GM03348 (cell line): ENCODE measurements around the gene CTXND1.

Experiments used
- DNase-seq: peaks from one replicate; pipeline ENCODE4 v3.0.0; 2012; ENCODE audit warnings: low spot score

CTXND1 gene

DNA sequence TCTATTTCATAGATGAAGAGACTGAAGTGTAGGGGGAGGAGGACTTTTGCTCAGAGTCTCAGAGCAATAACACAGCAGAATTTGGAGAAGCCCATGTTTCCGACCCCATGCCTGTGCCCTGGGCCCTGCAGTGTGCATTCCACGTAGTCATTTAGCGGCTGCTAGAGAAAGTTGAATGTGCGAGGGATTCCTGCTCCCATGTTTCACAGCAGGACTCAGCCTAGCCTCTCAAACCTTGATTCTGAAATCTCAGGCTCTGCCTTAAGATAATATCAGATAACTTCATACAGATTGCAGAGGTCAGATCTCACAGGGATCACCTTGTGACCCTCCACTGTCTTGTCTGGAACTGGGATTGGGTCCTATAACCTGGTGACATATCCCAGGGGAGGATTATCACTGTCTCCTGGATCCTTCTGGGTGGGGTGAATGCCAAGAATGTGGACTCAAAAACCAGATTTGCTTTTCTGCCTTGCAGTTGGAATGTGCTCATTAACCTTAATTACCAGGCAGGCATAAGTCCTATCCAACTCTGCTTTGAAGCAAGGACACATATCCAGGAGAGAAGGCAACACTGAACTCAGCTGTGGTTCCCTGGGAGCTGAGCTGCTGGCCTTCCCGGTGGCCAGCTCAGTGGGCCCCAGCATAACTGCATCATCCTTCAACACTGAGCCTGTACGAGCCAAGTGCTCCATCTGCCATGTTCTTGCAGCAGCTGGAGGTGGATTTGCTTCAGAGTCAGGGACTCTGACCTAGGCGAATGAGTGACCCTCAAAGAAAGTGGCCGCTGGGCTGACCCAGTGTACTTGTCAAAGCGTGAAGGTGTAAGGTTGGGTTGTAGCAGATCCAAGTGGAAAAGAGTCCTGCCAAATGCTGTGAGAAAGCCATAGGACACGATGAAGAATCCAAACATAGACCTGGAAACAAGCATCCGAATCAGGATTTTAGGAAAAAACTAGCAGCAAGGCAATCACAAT is 43.0 kb downstream of the CTXND1 start:
- no peak for DNase-seq

DNA sequence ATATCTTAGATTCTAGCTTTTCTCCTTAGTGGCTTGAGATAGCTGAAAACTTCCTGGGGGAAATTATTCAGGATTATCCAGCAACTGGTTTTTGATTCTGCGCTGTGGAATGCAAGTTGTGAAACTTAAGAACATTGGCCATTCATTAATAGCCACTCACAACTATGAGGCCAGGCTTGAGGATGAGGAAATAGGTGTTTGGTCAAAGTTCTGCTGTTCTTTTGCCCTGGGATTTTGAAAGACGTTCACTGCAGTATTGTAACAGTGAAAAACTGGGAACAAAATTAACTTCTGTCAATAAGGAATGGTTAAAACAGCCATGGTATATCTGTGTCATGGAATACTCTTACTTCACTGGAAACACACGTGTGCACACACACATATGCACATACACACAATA is 44.1 kb downstream of the CTXND1 start:
- no peak for DNase-seq

DNA sequence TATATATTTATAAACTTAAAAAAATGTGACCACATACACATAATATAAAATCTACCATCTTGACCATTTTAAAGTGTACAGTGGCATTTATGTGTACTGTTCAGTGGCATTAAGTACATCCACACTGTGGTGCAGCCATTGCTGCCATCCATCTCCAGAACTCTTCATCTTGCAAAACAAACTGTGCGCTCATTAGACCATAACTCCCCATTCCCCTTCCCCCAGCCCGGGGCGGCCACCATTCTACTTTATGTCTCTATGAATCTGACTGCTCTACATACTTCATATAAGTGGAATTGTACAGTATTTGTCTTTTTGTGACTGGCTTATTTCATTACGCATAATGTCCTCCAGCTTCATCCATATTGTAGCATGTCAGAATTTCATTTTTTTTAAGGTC is 47.8 kb downstream of the CTXND1 start:
- no peak for DNase-seq

DNA sequence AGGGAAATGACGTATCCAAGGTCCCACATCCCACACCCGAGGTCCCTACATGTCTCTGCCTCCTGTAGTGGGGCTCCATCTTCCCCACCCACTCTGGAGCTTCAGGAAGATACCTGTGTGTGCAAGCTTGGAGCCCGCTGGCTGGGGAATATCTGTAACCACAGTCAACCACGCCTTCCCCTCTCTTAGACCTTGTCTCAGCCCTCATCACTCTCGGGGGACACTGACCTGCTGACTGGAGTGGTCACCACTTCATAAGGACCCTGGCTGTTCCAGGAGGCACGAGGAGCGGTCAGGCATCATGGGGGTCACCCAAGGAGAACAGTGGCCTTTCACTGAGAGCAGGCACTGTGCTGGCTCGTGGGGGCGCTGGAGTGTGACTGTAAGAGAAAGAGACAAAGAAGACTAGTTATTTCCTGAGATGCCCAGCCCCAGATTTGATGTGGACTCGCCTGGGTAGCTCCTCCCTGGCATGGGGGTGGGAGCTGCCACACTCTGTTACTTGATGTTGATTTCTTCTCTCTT is 48.6 kb downstream of the CTXND1 start:
- no peak for DNase-seq

DNA sequence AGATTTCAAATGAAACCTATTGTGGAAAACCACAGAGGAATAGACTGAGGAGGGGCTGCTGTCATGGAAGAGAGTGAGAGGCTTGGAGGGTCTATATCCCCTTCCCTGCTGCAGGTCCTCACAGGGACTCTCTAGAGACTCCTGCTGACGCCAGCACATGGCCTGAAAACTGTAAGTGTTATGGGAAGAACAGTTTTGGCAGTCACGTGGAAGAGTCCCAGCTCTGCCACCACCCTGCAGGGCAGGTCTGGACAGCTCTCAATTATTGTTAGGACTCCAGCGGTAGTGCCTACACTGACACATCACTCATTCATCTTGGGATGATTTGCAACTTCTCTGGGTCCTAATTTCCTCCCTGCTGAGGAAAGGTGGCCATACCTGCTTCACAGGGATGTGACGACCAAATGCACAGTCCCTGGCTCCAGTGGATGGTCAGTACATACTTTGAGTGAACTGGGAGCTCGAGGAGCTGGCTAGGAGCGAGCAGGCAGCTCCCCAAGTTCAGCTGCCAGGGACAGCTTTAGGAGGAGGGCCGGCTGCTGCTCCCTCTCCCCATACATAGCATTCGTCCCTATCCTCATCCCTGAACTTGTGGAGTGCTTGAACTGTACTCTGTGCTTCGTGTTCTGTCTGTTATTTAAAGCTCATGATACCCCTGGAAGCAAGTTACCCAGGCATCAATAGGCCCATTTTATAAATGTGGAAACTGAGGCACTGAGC is 49.2 kb downstream of the CTXND1 start:
- no peak for DNase-seq

DNA sequence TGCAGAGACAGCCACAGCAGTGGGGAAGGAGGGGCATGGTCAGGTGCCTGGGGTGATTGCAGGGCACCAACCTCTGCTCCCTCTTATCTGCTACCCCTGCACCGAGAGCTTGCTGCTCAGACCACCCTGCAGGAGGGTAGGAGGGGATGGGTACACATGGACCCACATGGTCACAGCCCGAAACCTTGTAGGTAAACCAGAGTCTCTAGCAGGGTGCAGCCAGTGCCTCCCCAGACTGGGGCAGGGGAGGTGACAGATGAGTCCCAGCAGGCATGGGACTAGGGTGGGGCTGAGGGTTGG is 50.0 kb downstream of the CTXND1 start:
- no peak for DNase-seq

DNA sequence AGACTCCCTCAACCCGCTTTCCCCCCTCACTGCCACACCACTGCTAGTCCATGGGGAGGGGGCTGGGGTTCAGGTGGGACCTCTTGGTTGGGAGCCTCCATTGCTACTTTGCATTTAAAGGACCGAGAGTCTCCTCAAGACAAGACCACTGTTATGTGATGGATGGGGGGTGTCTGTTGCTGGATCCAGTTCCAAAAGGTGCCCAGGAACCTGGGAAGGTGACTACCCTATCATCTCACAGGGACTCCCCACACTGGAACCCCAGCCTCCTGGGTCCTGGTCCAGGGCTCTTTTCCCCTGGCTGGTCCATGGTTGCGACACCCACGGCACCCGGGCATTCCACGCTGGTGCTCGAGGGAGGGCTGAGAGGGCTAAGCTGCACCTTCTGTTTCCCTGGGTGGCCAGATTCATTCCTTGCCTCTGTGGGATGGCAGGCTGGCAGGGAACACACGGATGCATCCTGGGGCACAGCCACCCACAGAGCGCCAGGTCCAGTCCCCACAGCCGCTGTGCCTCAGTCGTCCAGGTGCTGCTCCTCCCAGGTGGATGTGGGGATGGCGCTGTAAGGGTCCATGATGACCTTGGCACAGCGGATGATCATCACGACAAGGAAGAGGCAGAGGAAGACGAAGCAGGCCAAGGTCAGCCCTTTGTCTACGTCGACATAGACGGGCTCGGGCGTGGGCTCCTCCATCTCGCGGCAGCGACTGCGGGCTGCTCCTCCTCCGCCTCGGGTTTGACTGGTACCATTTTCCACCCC is 50.6 kb downstream of the CTXND1 start:
- DNase-seq, result no peak

DNA sequence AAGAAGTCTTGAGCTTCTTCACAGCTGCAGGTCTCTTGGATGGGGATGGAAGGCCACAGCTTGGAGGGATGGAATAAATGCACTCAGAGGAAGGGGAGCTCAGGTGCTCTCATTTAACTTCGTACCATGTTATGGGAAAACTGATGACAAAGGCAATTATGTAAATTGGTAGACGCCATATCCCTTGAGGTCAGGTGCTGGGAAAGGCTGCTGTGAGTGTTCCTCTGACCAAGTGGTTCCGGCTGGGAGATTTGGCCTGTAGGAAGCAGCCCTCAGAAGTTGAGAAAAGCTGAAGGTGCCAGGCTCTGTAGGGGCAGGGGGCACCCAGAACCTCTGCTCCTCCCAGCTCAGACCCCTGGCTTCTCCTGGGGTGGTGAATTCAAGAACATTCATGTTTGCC is 52.1 kb downstream of the CTXND1 start:
- no peak for DNase-seq

DNA sequence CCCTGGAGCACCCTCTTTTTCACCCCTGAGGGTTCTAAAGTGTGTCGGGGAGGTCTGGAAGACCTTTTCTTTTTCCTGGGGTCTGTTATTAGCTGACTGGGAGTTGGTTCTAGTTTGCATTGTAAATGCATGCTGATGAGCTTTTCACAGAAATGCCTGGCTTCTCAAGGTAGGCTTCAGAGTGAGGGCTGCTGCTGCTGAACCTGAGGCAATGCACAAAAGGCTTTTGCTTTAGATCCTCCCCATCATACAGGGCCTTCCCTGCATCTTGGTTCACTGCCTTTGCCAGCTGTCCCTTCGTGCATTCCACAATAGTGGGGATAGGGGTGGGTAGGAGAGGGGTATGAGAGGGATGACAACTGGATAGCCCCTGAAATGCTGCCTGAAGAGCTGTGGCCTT is 52.6 kb downstream of the CTXND1 start:
- no peak for DNase-seq

DNA sequence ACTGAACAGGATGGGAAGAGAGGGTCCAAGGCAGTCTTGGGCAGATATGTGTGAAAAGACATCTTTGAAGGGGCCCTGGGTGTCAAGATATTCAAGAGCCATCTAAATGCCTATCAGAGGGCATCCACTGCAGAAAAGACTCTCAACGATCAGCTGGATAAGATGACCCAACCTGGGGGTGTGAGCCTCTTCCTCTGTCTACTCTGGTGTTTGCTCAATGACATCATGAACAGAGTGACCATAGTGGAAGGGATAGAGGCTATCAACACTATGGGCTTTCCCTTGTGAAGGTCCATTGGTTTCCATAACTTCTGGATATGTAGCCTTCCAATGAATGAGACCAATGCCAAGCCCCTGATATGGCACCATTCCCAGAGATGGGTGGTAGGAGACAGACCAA is 57.1 kb downstream of the CTXND1 start:
- DNase-seq, result no peak

DNA sequence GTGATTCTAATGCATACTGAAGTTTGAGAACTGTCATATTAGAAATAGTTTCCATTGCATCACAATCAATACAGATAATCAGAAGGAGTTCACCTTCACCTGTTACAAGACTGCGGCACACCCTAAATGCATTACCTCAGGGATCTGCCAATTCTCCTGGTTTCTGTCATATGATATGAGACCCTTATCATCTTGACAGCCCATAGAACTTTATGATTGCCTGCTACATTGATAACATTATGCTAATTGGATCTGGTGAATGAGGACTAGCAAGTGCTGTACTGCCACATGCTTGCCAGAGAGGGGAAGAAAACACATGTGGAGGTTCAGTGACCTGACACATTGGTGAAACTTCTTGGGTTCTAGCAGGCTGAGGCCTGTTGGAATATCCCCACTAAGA is 57.8 kb downstream of the CTXND1 start:
- no peak for DNase-seq

DNA sequence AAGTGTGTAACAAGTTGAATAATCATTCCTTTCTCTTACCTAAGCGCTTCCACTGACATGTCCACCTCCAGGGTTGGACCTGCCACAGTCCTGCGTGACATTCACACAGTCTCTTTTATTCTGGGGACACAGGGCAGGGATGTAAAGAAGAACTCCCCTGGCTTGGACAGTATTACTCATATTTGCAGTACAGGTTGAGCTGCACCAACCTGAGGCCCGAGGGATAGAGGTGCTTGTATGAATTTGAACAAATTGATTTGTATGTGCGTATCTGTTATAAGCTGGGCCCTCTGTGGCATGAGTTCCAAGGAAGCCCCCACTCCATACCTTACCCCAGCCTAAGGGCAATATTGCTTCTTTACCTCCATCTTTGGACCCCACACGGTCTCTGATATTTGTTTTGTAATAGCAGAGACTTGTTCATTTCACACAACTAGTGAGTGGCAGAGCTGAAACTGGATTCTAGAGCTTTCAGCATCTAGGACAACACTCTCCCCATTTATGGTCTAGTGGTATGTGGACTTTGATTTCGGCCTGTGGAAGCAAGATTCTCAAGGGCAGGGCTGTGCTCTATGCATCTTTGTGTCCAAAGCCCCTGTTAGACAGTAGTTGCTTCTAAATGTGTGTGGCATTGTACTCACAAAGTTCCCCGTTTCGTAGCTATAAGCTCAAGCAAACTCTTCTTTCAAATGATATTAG is 60.0 kb downstream of the CTXND1 start:
- DNase-seq, result no peak

DNA sequence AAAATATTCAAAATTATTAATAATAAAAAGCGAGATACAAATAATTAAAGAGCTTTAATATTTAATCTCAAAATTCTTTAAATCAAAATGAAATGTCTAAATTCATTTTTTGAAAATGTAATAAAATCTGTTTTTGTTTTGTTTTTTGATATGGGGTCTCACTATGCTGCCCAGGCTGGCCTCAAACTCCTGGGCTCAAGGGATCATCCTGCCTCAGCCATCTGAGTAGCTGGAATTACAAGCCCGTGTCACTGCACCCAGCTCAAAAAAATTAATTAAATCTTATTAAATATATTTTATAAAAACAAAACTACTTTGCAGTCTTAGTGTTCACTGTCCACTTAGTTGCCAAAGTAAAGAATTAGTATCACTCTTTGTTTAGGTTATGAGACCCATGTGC is 60.8 kb downstream of the CTXND1 start:
- DNase-seq, result no peak

DNA sequence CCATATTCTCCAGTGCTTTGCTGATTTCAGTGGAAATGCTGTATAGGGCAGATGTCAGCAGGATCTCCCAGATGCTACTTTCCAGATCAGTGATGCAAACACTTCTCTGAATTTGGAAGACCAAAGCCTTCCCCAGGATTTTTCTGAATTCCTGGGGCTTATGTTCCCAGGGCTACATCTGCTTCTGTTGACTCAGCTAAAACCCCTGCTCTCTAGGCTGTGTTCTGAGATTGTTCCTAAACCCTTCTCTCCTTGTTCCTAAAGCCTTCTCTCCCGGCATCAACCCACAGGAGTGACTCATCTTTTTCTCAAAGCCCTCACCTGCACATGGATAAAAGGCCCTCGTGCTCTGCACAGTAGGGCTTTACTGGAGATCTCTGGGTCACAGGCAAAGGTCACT is 63.8 kb downstream of the CTXND1 start:
- no peak for DNase-seq

DNA sequence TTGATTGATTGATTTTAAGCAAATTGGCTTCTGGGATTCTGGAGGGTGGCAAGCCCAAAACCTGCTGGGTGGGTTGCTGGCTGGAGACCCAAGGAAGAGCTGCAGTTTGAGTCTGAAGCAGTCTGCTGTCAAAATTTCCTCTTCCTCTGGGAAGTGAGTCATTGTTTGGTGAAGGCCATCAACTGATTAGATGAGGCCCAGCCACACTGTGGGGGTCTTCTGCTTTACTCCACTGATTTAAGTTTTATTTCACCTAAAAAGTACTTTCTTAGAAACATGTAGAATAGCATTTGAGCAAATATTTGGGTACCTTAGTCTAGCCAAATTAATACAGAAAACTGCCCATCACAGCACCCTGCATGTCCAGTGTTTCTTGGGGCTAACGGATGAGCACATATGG is 65.4 kb downstream of the CTXND1 start:
- no peak for DNase-seq

DNA sequence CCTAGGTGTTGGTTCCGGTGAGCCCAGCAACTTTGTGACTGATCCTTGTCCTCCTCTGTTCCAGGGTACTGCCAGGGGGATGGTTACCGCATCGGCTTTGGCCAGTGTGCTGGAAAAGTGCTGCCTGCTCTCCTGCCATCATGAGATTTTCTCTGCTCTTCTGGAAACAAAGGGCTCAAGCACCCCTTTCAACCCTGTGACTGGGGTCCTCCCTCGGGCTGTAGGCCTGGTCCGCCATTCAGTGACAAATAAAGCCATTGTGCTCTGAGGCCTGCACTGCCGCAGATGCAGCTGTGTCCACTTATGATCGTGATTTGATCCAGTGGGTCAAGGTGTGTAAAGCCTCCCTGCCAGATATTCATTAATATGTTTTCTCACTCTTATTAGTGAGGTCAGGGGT is 65.9 kb downstream of the CTXND1 start:
- no peak for DNase-seq

DNA sequence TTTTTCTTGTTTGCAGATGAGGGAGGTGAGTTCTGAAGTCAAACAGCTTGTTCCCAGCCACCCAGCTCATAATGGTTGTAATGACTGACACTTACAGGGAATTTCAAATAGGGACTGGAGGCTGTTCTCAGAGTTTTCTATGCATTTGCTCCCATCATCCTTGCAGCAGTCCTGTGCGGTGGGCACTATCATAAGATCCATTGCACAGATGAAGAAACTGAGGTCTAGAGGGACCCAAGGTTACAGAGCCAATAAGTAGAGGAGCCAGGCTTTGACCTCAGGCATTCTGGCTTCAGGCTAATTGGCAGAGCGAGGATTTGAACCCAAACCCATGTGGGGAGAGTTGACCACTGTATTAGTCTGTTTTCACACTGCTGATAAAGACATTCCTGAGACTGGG is 66.9 kb downstream of the CTXND1 start:
- no peak for DNase-seq

DNA sequence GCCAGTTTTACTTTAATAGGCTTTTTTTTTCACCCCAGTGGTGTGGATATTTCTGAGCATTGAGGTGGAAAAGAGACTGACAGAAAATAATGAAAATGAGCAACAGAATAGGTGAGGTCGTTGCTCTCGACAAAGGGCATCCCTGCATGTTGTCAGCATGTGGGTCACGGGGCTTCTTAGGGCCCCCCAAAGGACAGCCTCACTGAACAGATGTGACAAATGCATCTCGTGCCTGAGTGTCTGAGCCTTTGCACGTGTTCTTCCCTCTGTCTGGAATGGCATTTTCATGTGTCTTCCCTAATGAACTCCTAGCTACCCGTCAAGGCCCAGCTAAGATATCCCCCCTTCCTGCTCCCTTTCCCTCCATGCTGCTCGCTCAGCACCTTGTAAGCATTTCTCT is 67.5 kb downstream of the CTXND1 start:
- no peak for DNase-seq

DNA sequence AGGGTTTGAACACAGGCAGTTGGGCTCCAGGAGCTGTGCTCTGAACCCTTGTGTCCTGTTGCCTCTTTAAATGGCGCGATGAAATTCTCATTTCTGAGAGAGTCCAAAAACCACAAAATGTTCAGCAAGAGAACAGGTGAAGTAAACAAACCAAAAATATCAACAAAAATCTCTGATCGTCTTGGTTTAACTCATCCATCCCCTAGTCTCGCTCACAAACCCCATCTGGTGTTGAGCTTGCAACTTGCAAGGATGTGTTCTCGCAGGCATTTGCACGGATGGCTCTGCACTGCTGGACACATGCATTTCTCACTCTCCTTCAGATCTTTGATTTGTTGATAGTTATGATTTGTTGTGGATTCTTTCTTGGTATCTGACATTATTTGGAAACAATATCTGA is 68.1 kb downstream of the CTXND1 start:
- no peak for DNase-seq

DNA sequence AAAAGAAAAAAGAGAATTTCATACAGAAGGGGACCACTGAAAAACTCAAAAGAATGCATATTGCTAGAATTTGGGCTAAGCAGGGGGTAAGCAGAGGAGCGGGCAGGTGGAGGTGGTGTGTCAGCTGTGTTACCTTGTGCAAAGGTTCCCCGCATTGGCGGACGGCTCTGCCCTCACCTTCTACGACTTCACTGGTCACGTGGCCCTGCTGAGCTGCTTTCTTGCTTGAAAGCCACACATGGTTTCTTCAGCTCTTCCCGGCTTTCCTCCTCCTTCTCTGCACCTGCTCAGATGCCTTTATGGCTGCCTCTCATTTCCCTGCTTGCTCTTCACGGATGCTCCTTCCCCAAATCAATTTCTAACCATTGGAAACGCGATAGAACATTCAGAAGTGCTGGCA is 68.7 kb downstream of the CTXND1 start:
- no peak for DNase-seq

DNA sequence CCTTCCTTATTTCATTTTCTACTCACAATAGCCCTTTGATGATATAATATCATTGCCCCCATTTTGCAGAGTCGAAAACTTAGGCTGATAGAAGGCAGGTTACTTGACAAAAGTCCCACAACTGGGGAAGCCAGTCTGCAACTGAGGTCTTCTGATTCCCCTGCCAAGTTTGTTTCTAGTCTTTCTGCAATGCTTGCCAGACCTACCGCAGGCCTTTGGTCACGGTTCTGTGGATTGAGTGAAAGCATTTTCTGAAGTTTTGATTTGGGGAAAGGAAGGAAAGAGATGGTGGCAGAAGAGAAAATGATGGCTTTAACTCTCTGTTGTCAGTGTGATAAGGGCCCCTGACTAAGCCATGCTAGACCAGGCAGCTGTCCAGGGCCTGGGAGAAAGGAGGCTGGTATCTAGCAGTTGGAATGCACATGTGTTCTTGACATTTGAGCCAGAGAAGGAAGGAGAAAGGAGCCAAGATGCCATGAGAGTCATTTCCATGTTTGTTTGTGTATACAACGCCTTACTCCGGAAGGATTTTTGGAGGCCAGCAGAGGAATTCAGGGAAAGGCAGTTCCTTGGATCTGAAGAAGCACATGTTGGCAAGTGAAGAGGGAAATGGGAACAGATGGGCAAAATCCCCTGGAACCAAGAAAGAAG is 69.3 kb downstream of the CTXND1 start:
- DNase-seq, result peak; percentile 79

DNA sequence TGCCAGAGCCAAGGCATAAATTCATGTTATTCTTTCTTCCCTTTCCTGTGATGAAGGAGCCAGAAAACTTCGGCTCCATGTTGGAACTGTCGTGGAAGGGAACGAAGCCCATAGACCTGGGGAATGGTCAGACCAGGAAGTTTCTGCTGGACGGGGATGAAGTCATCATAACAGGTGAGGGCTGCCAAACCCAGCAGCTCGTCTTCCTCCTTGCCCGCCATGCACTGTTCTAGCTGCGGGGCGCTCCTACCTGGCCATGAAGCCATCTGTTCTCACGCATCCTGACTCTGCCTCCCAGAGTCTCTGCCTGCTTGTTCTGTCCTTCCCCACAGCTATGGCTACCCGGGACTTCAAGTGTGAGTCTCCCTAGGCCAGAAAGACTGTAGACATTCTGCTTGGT is 71.0 kb downstream of the CTXND1 start:
- DNase-seq, result no peak
